Activated CD8-positive, alpha-beta memory T cell treated with anti-CD3 and anti-CD28 coated beads for 48 hours (primary cell): Measurements from ENCODE around the gene CLDN22.

Source experiments
- DNase-seq, 3 experiments: peaks; one replicate each; pipeline ENCODE4 v3.0.0-alpha.2; 2020; ENCODE audit warnings: low read depth in 2 of 3, low spot score in 2 of 3

The CLDN22 gene

GRCh38 chr4:183285886-183286285 lies 34.2 kb downstream of the CLDN22 start:
- no peak for DNase-seq

DNA sequence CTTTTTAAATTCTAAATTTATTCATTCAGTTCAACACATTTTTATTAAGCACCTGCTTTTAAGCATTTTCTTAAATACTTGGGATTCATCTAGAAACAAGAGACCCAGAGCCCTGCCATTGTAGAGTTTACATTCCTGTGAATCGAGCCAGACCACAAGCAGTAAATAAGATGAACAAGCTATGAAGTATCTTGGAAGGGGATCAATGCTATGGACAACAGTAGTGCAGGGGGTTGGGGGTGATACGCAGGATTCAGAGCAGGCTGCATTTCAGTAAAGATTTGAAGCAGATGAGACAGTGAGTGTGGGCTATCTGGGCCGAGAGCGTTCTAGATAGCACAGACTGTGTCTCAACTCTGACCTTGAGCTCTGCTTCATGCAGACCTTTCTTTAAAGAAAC lies 35.1 kb downstream of the CLDN22 start:
- no peak for DNase-seq

- DNase-seq = no peak
These were observed 35.8 kb downstream of the CLDN22 start for GRCh38 chr4:183284258-183284785.

DNA sequence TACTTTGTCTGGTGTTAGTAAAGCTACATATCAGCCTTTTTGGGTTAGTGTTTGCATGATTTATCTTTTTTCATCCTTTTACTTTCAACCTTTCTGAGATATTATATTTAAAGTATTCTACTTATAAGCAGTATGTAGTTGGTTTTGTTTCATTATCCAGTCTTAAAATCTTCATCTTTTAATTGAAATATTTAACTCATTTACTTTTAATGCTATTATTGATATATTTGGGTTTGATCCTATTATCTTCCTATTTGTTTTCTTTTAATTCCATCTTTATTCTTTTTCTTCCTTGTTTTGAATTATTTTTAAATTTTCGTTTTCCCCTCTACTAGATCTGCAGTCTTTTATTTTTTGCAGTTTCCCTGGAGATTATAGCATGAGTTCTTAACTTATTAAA lies 44.0 kb downstream of the CLDN22 start:
- no peak for DNase-seq

- DNase-seq = no peak
These were observed 47.7 kb downstream of the CLDN22 start for GRCh38 chr4:183272384-183272783.

DNA sequence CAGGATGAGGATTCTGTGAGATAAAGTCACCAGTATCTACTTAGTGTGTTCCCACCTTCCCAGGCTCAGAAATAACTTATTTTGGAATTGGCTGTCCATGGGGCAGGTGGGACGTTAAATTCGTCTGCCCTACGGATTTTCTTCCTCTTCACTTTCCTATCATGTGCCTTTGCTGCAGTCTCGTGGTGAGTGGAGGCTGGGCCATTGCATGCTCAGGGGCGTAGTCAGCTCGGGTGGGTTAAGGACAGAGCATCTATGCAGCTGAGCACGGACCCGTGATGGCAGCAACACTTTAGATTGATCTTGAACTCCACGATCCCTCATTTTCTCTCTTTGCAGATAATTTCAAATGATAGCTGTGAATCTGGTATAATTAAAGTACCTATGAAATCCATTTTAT lies 51.5 kb downstream of the CLDN22 start:
- no peak for DNase-seq
